HG03135 (cell line): ENCODE measurements around the gene TMEM167B.
A peak's percentile ranks its signal among the peaks of the same experiment; 100 is the strongest.

Source experiments
- ATAC-seq: cut with Tn5 transposase; IDR thresholded peaks from one replicate; pipeline ENCODE4 v1.9.1; 2021; ENCODE audit warnings: mild to moderate bottlenecking, moderate library complexity; ENCODE audit not compliant: unreplicated experiment

TMEM167B gene

GRCh38 chr1:109080441-109081082 is 10.0 kb upstream of the TMEM167B start:
- no peak for ATAC-seq

GRCh38 chr1:109083501-109083900 is 7.1 kb upstream of the TMEM167B start:
- no peak for ATAC-seq

- ATAC-seq: no peak
These were observed 6.6 kb upstream of the TMEM167B start for GRCh38 chr1:109083923-109084322.

- no peak for ATAC-seq
These were observed 5.7 kb upstream of the TMEM167B start for GRCh38 chr1:109084563-109085517.

- no peak for ATAC-seq
These were observed 1.1 kb upstream of the TMEM167B start for GRCh38 chr1:109089242-109090015.

- ATAC-seq: peak; percentile 42
These were observed 694 bp downstream of the TMEM167B start for GRCh38 chr1:109091078-109091838.

- ATAC-seq: no peak
These were observed 1.3 kb downstream of the TMEM167B start for GRCh38 chr1:109091839-109092193.

GRCh38 chr1:109094377-109094803 is 3.8 kb downstream of the TMEM167B start:
- ATAC-seq: no peak

- no peak for ATAC-seq
These were observed 4.3 kb downstream of the TMEM167B start for GRCh38 chr1:109094871-109095270.

- no peak for ATAC-seq
These were observed 5.1 kb downstream of the TMEM167B start for GRCh38 chr1:109095631-109096030.

- ATAC-seq: no peak
These were observed 5.6 kb downstream of the TMEM167B start for GRCh38 chr1:109096120-109096519.

- ATAC-seq: peak; percentile 87
These were observed 9.6 kb downstream of the TMEM167B start for GRCh38 chr1:109099938-109100773.

- ATAC-seq: no peak
These were observed 14.0 kb downstream of the TMEM167B start for GRCh38 chr1:109104364-109105151.

- ATAC-seq: no peak
These were observed 15.3 kb downstream of the TMEM167B start for GRCh38 chr1:109105881-109106280.

GRCh38 chr1:109107785-109108184 is 17.2 kb downstream of the TMEM167B start:
- no peak for ATAC-seq

GRCh38 chr1:109109906-109110305 is 19.3 kb downstream of the TMEM167B start:
- no peak for ATAC-seq

- no peak for ATAC-seq
These were observed 21.0 kb downstream of the TMEM167B start for GRCh38 chr1:109111386-109112055.

GRCh38 chr1:109112056-109112651 is 21.6 kb downstream of the TMEM167B start:
- no peak for ATAC-seq
